H9 (cell line): ENCODE data around the gene ABHD17C. TPM values are rescaled to one million over a fixed set of nuclear protein-coding genes. Genes with fewer than 3 reads are reported as not detected.

Experiments used
- DNase-seq: peaks from one replicate; pipeline ENCODE4 v3.0.0-alpha.2; 2017
- H2AFZ ChIP-seq: one replicate; pipeline ENCODE4 v1.6.1; 2013; ENCODE audit warnings: mild to moderate bottlenecking, low read length, control low read depth, moderate library complexity
- H2AK5ac ChIP-seq: 2 replicates; pipeline ENCODE4 v1.6.1; 2013; ENCODE audit warnings: low read length, control low read depth, mixed read lengths; ENCODE audit not compliant: insufficient read length
- H2BK120ac ChIP-seq: one replicate; pipeline ENCODE4 v1.6.1; 2013; ENCODE audit warnings: low read depth, mild to moderate bottlenecking, low read length, control low read depth, inconsistent platforms; ENCODE audit not compliant: poor library complexity, severe bottlenecking
- H2BK12ac ChIP-seq: 2 replicates; pipeline ENCODE4 v1.6.1; 2013; ENCODE audit warnings: low read length, control low read depth, mixed read lengths, low read depth; ENCODE audit not compliant: insufficient read length
- H2BK15ac ChIP-seq: 2 replicates; pipeline ENCODE4 v1.6.1; 2013; ENCODE audit warnings: low read depth, low read length, control low read depth
- H2BK20ac ChIP-seq: one replicate; pipeline ENCODE4 v1.6.1; 2013; ENCODE audit warnings: low read depth, mild to moderate bottlenecking, low read length, control low read depth, inconsistent platforms; ENCODE audit not compliant: poor library complexity, severe bottlenecking
- H2BK5ac ChIP-seq: 2 replicates; pipeline ENCODE4 v1.6.1; 2013; ENCODE audit warnings: low read length, control low read depth, mixed read lengths; ENCODE audit not compliant: insufficient read length
- H3K14ac ChIP-seq: 2 replicates; pipeline ENCODE4 v1.6.1; 2013; ENCODE audit warnings: low read length, control low read depth; ENCODE audit not compliant: insufficient read depth
- H3K18ac ChIP-seq: 2 replicates; pipeline ENCODE4 v1.6.1; 2013; ENCODE audit warnings: low read depth, mild to moderate bottlenecking, mixed read lengths, low read length, control low read depth; ENCODE audit not compliant: insufficient read length
- H3K23ac ChIP-seq: 2 replicates; pipeline ENCODE4 v1.6.1; 2013; ENCODE audit warnings: low read length, control low read depth, mixed read lengths, low read depth; ENCODE audit not compliant: insufficient read length
- H3K23me2 ChIP-seq: 2 replicates; pipeline ENCODE4 v1.6.1; 2013; ENCODE audit warnings: low read depth, mild to moderate bottlenecking, mixed read lengths, low read length, control low read depth; ENCODE audit not compliant: insufficient read length, poor library complexity, severe bottlenecking
- H3K27ac ChIP-seq: 2 replicates; pipeline ENCODE4 v1.5.1; 2013; ENCODE audit warnings: low read length, control low read depth, mixed read lengths, low read depth; ENCODE audit not compliant: insufficient read length
- H3K27me3 ChIP-seq: 2 replicates; pipeline ENCODE4 v1.6.1; 2013; ENCODE audit warnings: low read length, control low read depth, inconsistent platforms; ENCODE audit not compliant: insufficient read depth
- H3K4ac ChIP-seq: 2 replicates; pipeline ENCODE4 v1.6.1; 2013; ENCODE audit warnings: low read depth, mild to moderate bottlenecking, control low read depth, inconsistent platforms, low read length, moderate library complexity
- H3K4me1 ChIP-seq: 2 replicates; pipeline ENCODE4 v1.6.1; 2013; ENCODE audit warnings: low read length, control low read depth, inconsistent platforms; ENCODE audit not compliant: insufficient read depth
- H3K4me2 ChIP-seq: 2 replicates; pipeline ENCODE4 v1.6.1; 2013; ENCODE audit warnings: low read length, control low read depth, mixed read lengths; ENCODE audit not compliant: insufficient read length, insufficient read depth
- H3K56ac ChIP-seq: 2 replicates; pipeline ENCODE4 v1.6.1; 2013; ENCODE audit warnings: low read depth, mild to moderate bottlenecking, mixed read lengths, low read length, control low read depth; ENCODE audit not compliant: insufficient read length
- H3K79me1 ChIP-seq: 2 replicates; pipeline ENCODE4 v1.6.1; 2013; ENCODE audit warnings: low read depth, mild to moderate bottlenecking, moderate library complexity, low read length, control low read depth, inconsistent platforms; ENCODE audit not compliant: insufficient read depth, poor library complexity, severe bottlenecking
- H3K79me2 ChIP-seq: 2 replicates; pipeline ENCODE4 v1.6.1; 2013; ENCODE audit warnings: low read length, control low read depth, inconsistent platforms; ENCODE audit not compliant: insufficient read depth
- H3K9ac ChIP-seq: 2 replicates; pipeline ENCODE4 v1.6.1; 2013; ENCODE audit warnings: low read length, control low read depth, mixed read lengths; ENCODE audit not compliant: insufficient read length; ENCODE audit errors: extremely low read depth
- H3K9me3 ChIP-seq: one replicate; pipeline ENCODE4 v1.6.1; 2013; ENCODE audit warnings: low read depth, low read length, inconsistent platforms; ENCODE audit not compliant: control insufficient read depth
- H3T11ph ChIP-seq: one replicate; pipeline ENCODE4 v1.6.1; 2013; ENCODE audit warnings: mild to moderate bottlenecking, low read length, control low read depth, inconsistent platforms
- H4K20me1 ChIP-seq: one replicate; pipeline ENCODE4 v1.6.1; 2013; ENCODE audit not compliant: control insufficient read depth, insufficient read length, insufficient read depth
- H4K5ac ChIP-seq: 2 replicates; pipeline ENCODE4 v1.6.1; 2013; ENCODE audit warnings: low read depth, mild to moderate bottlenecking, mixed read lengths, low read length, control low read depth; ENCODE audit not compliant: insufficient read length
- H4K8ac ChIP-seq: replicated peaks from 2 replicates; pipeline ENCODE4 v1.6.1; 2013; ENCODE audit warnings: low read length, control low read depth, mixed read lengths, low read depth; ENCODE audit not compliant: insufficient read length
- H4K91ac ChIP-seq: 2 replicates; pipeline ENCODE4 v1.6.1; 2013; ENCODE audit warnings: low read depth, mild to moderate bottlenecking, moderate library complexity, mixed read lengths, low read length, control low read depth; ENCODE audit not compliant: insufficient read length
- H3K27ac Mint-ChIP-seq, 3 experiments: 2 replicates in 2 of 3; 3 replicates in 1 of 3; pipeline ENCODE4 v1.8.0; 2020 to 2021; ENCODE audit warnings: mixed read lengths in 3 of 3, mild to moderate bottlenecking in 1 of 3, moderate library complexity in 1 of 3
- H3K27me3 Mint-ChIP-seq: 2 replicates; pipeline ENCODE4 v1.8.0; 2021; ENCODE audit warnings: low read depth, mild to moderate bottlenecking, moderate library complexity, mixed read lengths
- H3K36me3 Mint-ChIP-seq, 3 experiments: 2 replicates in 2 of 3; 3 replicates in 1 of 3; pipeline ENCODE4 v1.8.0; 2020 to 2021; ENCODE audit warnings: low read depth in 3 of 3, mixed read lengths in 3 of 3; ENCODE audit not compliant: insufficient read depth in 1 of 3
- H3K4me1 Mint-ChIP-seq, 2 experiments: 2 replicates each; pipeline ENCODE4 v1.8.0; 2020; ENCODE audit warnings: mixed read lengths in 2 of 2
- H3K4me3 Mint-ChIP-seq, 2 experiments: 2 replicates in 1 of 2; 3 replicates in 1 of 2; pipeline ENCODE4 v1.8.0; 2020 to 2021; ENCODE audit warnings: mild to moderate bottlenecking in 2 of 2, mixed read lengths in 2 of 2, moderate library complexity in 1 of 2
- H3K9me3 Mint-ChIP-seq, 2 experiments: 2 replicates in 1 of 2; 3 replicates in 1 of 2; pipeline ENCODE4 v1.8.0; 2020; ENCODE audit warnings: mild to moderate bottlenecking in 2 of 2, mixed read lengths in 2 of 2, moderate library complexity in 1 of 2
- CTCF ChIP-seq: fragments of 200-600 bp; sonication (generic); conservative IDR thresholded peaks from 3 replicates; pipeline ENCODE4 v1.8.0; 2021; ENCODE audit warnings: antibody characterized with exemption, mild to moderate bottlenecking
- WGBS: extraction: QIAGEN DNeasy Blood & Tissue Kit; methylation state at CpG from one replicate; pipeline ENCODE4 v1.1.7; 2013; ENCODE audit warnings: missing lambda C conversion rate, low lambda C conversion rate, mixed read lengths; ENCODE audit not compliant: insufficient read length; ENCODE audit errors: extremely low coverage; 5-methylcytosine and 5-hydroxymethylcytosine counted together
- total RNA-seq: library from RNA; stranded (reverse); gene quantifications from 2 replicates; pipeline ENCODE4 v1.2.1, GENCODE V29; 2021

Gene ABHD17C
- total RNA-seq, 1 experiment from 2014 or later = 21.5 TPM

- Mint-ChIP-seq H3K27me3 (peaks cover 6% of the 10 kb centered on the region), H3K27ac (no peak overlapping the region), H3K36me3 (peaks cover 2 to 5% (median 2%) of the 10 kb centered on the region in 3 experiments; a peak in 6 of 7 replicates), H3K9me3 (peaks cover 13 to 16% of the 10 kb centered on the region in 2 experiments), H3K4me1 (peaks cover 8 to 9% of the 10 kb centered on the region in 2 experiments), H3K4me3 (no peak overlapping the region)
- H3K18ac ChIP-seq = no peak overlapping the region
- no peak overlapping the region for H3K14ac ChIP-seq
- no peak overlapping the region for H3K4ac ChIP-seq
- no peak overlapping the region for H3K56ac ChIP-seq
- H3T11ph ChIP-seq = no peak overlapping the region
- H2BK5ac ChIP-seq = no peak overlapping the region
- H3K4me2 ChIP-seq = no peak overlapping the region
- H2BK15ac ChIP-seq = no peak overlapping the region
- no peak overlapping the region for H2AFZ ChIP-seq
- no peaks in the 10 kb centered on the region for H3K79me2 ChIP-seq
- H4K5ac ChIP-seq = no peak overlapping the region
- H3K4me1 ChIP-seq = no peaks in the 10 kb centered on the region
- H4K20me1 ChIP-seq = no peaks in the 10 kb centered on the region
- no peak overlapping the region for H3K9ac ChIP-seq
- H3K9me3 ChIP-seq = peaks cover 18% of the 10 kb centered on the region
- no peaks in the 10 kb centered on the region for H3K79me1 ChIP-seq
- H3K23me2 ChIP-seq = no peaks in the 10 kb centered on the region
- H3K27ac ChIP-seq = no peak overlapping the region
- H2BK120ac ChIP-seq = no peak overlapping the region
- H2BK12ac ChIP-seq = no peak overlapping the region
- no peak overlapping the region for H4K8ac ChIP-seq
- no peak overlapping the region for H4K91ac ChIP-seq
- H3K23ac ChIP-seq = no peak overlapping the region
- DNase-seq = no peak
- H3K27me3 ChIP-seq = no peaks in the 10 kb centered on the region
- TF ChIP-seq CTCF = no peak
- no peak overlapping the region for H2AK5ac ChIP-seq
- no CpG with 5 or more reads among the region's 1 CpG for WGBS
- H2BK20ac ChIP-seq = no peak overlapping the region
These were observed 40.8 kb upstream of the ABHD17C start for GRCh38 chr15:80654299-80654698.
